Psoas muscle (tissue), 8 donors: ENCODE results near the gene EML3. TPM values are rescaled to one million over a fixed set of nuclear protein-coding genes. Genes with fewer than 3 reads are reported as not detected.

Experiments
- ATAC-seq, 4 donors: fragments of 200-7000 bp; cut with Tn5 transposase; one replicate each; pipeline ENCODE4 v1.9.1; 2020; ENCODE audit warnings: moderate library complexity in 3 of 4, mild to moderate bottlenecking in 2 of 4
- DNase-seq, 2 donors: peaks; one replicate each; pipeline ENCODE4 v3.0.0-alpha.2; 2020
- H3K27ac ChIP-seq: fragments of 200-600 bp; one replicate; pipeline ENCODE4 v1.8.0; 2022
- H3K27me3 ChIP-seq, 3 donors: fragments of 200-600 bp in 1 of 3; one replicate each; pipeline versions ENCODE4 v1.6.1 to v1.8.0; 2013 to 2022; ENCODE audit warnings: low read length in 2 of 3, mild to moderate bottlenecking in 2 of 3, moderate library complexity in 1 of 3; ENCODE audit not compliant: insufficient read depth in 3 of 3
- H3K36me3 ChIP-seq, 2 donors: fragments of 200-600 bp in 1 of 2; one replicate each; pipeline versions ENCODE4 v1.6.1 to v1.8.0; 2013 to 2022; ENCODE audit warnings: low read depth in 1 of 2, mild to moderate bottlenecking in 1 of 2, moderate library complexity in 1 of 2; ENCODE audit not compliant: insufficient read depth in 1 of 2
- H3K4me1 ChIP-seq: fragments of 200-600 bp; one replicate; pipeline ENCODE4 v1.8.0; 2022
- H3K4me3 ChIP-seq: fragments of 200-600 bp; one replicate; pipeline ENCODE4 v1.8.0; 2022; ENCODE audit warnings: mild to moderate bottlenecking
- H3K9me3 ChIP-seq: fragments of 200-600 bp; one replicate; pipeline ENCODE4 v1.8.0; 2022
- CTCF ChIP-seq: fragments of 200-600 bp; IDR thresholded peaks from one replicate; pipeline ENCODE4 v1.8.0; 2022; ENCODE audit warnings: antibody characterized with exemption
- WGBS, 3 donors: extraction: QIAGEN DNeasy Blood & Tissue Kit; methylation state at CpG; one replicate each; pipeline versions ENCODE4 v1.1.6 to v1.1.7; 2013; 5-methylcytosine and 5-hydroxymethylcytosine counted together
- intact Hi-C, 2 donors: fragments of 100-400 bp; cut with DNase I; formaldehyde crosslinking; loops; one replicate each; pipeline versions ENCODE4 v1.11.0 to v1.14.2; 2022
- long read RNA-seq, 2 donors: library from polyadenylated mRNA; unstranded; transcript quantifications; one replicate each; pipeline ENCODE4 v2.0.0, GENCODE V29; 2021
- polyA plus RNA-seq, 3 donors: library from polyadenylated mRNA; stranded (reverse); fragments of 200-250 nt; gene quantifications; one replicate each; pipeline ENCODE4 v1.2.3, GENCODE V29; 2013
- total RNA-seq, 4 donors: library from RNA; stranded (reverse); fragmentation: NEBNext Ultra II Directional in 2 of 4; extraction: Animal tissue kit (Norgen Biotek cat#: 25700) in 2 of 4; gene quantifications; one replicate each; pipeline versions ENCODE4 v1.2.1 to v1.2.4, GENCODE V29; 2021 to 2023
- donor health status: healthy with polysubstance abuse.
- donor health status: DM: no; HTN: no; CAD: no; lungs with moderate emphysema.
- donor health status: Bipolar disorder and iron deficiency.
- donor health status: healthy.
- donor health status: DM: yes; HTN: yes; CAD: no.
- donor health status: DM: no; HTN: no; CAD: no.
- donor health status: DM: no; HTN: no; CAD: no.
- donor health status: DM: yes; HTN: yes; CAD: no.

Gene EML3
- 10 to 100 TPM; 14.1 to 19.5 (median 16.9) TPM for total RNA-seq
- 10 to 100 TPM in 2 of 3 donors, 1 to 10 TPM in 1; 7.4 to 11.3 (median 11.1) TPM for polyA plus RNA-seq
- long read RNA-seq, donor 1, transcript EML3-201 (22 exons, 3,017 nt), result major isoform, 6 of 19 reads
- long read RNA-seq, donor 1, partial matches to known transcripts, result 1 of 19 reads
- long read RNA-seq, donor 1, other reads (novel, unspliced or antisense), result 9 of 19 reads
- long read RNA-seq, donor 2, transcript EML3-201 (22 exons, 3,017 nt), result major isoform, 7 of 29 reads
- long read RNA-seq, donor 2, transcript EML3-202 (22 exons, 3,256 nt), result minor isoform, 6 of 29 reads
- long read RNA-seq, donor 2, partial matches to known transcripts, result 6 of 29 reads
- long read RNA-seq, donor 2, other reads (novel, unspliced or antisense), result 10 of 29 reads

GRCh38 chr11:62612366-62613290, at the start of gene EML3, which contains the start of gene ROM1:
Gene EML3 (minus strand): TSS chr11:62612775. CDS start chr11:62612457, 318 bp downstream.
Gene ROM1 (plus strand): TSS chr11:62613257. CDS start chr11:62613282, 25 bp downstream.
- H3K4me3 ChIP-seq, result peak within 1 kb of the TSS; percentile 82
- peak; percentile 94 to 95 for DNase-seq
- WGBS, 3 donors, result 1 to 4% (median 2%) methylated on average over 33 to 90 of the region's 91 CpGs
- intact Hi-C loops, result loop anchor here in 1 of 2 donors (5.0 kb wide), 1 partner anchor 40 kb away; the partner anchor contains the start of gene INTS5
- ATAC-seq, result peak; percentile 82 to 88 (median 86)
- peak within 1 kb of the TSS; percentile 94 for H3K27ac ChIP-seq
- H3K9me3 ChIP-seq, result no peaks in the 10 kb centered on the region
- no peaks in the 10 kb centered on the region for H3K27me3 ChIP-seq
- TF ChIP-seq CTCF, result peak; percentile 88
- H3K36me3 ChIP-seq, result peaks cover 0 to 47% of the 10 kb centered on the region in 2 donors
- peaks cover 12% of the 10 kb centered on the region for H3K4me1 ChIP-seq

GRCh38 chr11:62656796-62657429, 44.3 kb upstream of the EML3 start:
- no peak for TF ChIP-seq CTCF
- H3K9me3 ChIP-seq, result no peaks in the 10 kb centered on the region
- WGBS, 3 donors, result 61 to 69% (median 64%) methylated on average over 5 of the region's 5 CpGs
- H3K27ac ChIP-seq, result no peak overlapping the region
- no peak for DNase-seq
- H3K4me1 ChIP-seq, result peaks cover 3% of the 10 kb centered on the region
- intact Hi-C loops, result no loop called here
- H3K36me3 ChIP-seq, result peaks cover 0 to 7% of the 10 kb centered on the region in 2 donors
- H3K27me3 ChIP-seq, result no peaks in the 10 kb centered on the region
- no peak for ATAC-seq
- no peak overlapping the region for H3K4me3 ChIP-seq

- 87 to 90% (median 90%) methylated on average over 11 of the region's 11 CpGs for WGBS, 3 donors
Measured at GRCh38 chr11:62654297-62654696, 41.7 kb upstream of the EML3 start.

More at GRCh38 chr11:62654297-62654696, 41.7 kb upstream of the EML3 start:
- peaks cover 8% of the 10 kb centered on the region for H3K4me1 ChIP-seq
- H3K27me3 ChIP-seq, result no peaks in the 10 kb centered on the region
- no peaks in the 10 kb centered on the region for H3K9me3 ChIP-seq
- TF ChIP-seq CTCF, result no peak
- DNase-seq (no peak), ATAC-seq (no peak)
- intact Hi-C loops, result loop anchor here in 1 of 2 donors (5.0 kb wide), 1 partner anchor 42 kb away; the partner anchor contains the start of genes EML3 and ROM1
- H3K4me3 ChIP-seq, result no peak overlapping the region
- H3K27ac ChIP-seq, result no peak overlapping the region
- peaks cover 0 to 10% of the 10 kb centered on the region in 2 donors for H3K36me3 ChIP-seq
